NB4 (cell line): ENCODE measurements around the gene PVALEF.

Experiments
- MYC ChIP-seq: IDR thresholded peaks from 2 replicates; pipeline ENCODE4 v1.6.1; 2011; ENCODE audit warnings: low read depth, low read length
- POLR2A ChIP-seq: IDR thresholded peaks from 2 replicates; pipeline ENCODE4 v1.6.1; 2011; ENCODE audit warnings: mild to moderate bottlenecking; ENCODE audit not compliant: insufficient read length; ENCODE audit errors: extremely low read depth
- TF ChIP-seq, protein P1 (sequence below): IDR thresholded peaks from one replicate; pipeline ENCODE4 v1.5.1; 2012; ENCODE audit warnings: low read depth, low read length
- TF ChIP-seq, protein P2 (sequence below): IDR thresholded peaks from 2 replicates; pipeline ENCODE4 v1.6.1; 2011; ENCODE audit warnings: low read depth, low read length

DNA sequence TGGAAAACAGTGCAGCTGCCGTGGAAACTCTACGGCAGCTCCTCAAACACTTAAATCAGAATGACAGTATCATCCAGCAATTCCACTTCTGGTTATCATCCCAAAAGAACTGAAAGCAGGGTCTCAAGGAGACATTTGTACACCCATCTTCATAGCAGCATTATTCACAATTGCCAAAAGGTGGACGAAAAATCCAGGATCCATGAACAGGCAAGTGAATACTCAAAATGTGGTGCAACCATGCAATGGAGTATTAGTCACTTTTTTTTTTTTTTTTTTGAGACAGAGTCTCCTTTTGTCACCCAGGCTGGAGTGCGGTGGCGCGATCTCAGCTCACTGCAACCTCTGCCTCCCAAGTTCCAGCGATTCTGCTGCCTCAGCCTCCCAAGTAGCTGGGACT is 11.4 kb downstream of the PVALEF start:
- TF ChIP-seq, protein P1, sequence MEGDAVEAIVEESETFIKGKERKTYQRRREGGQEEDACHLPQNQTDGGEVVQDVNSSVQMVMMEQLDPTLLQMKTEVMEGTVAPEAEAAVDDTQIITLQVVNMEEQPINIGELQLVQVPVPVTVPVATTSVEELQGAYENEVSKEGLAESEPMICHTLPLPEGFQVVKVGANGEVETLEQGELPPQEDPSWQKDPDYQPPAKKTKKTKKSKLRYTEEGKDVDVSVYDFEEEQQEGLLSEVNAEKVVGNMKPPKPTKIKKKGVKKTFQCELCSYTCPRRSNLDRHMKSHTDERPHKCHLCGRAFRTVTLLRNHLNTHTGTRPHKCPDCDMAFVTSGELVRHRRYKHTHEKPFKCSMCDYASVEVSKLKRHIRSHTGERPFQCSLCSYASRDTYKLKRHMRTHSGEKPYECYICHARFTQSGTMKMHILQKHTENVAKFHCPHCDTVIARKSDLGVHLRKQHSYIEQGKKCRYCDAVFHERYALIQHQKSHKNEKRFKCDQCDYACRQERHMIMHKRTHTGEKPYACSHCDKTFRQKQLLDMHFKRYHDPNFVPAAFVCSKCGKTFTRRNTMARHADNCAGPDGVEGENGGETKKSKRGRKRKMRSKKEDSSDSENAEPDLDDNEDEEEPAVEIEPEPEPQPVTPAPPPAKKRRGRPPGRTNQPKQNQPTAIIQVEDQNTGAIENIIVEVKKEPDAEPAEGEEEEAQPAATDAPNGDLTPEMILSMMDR = no peak
- TF ChIP-seq POLR2A = no peak
- TF ChIP-seq, protein P2, sequence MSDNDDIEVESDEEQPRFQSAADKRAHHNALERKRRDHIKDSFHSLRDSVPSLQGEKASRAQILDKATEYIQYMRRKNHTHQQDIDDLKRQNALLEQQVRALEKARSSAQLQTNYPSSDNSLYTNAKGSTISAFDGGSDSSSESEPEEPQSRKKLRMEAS = no peak
- no peak for TF ChIP-seq MYC
